ENCODE measurements around the gene VIM.

Gene VIM

GRCh38 chr10:17228091-17229015, at the start of gene VIM:
TSS of gene VIM (plus strand) at chr10:17228241. CDS start at chr10:17229423, 1,182 bp downstream.
- peak; percentile 87 to 88 for DNase-seq

GRCh38 chr10:17179002-17179401, 49.0 kb upstream of the VIM start:
- DNase-seq, result no peak

- no peak for DNase-seq
Observed at GRCh38 chr10:17181110-17181509, 46.9 kb upstream of the VIM start.

DNA sequence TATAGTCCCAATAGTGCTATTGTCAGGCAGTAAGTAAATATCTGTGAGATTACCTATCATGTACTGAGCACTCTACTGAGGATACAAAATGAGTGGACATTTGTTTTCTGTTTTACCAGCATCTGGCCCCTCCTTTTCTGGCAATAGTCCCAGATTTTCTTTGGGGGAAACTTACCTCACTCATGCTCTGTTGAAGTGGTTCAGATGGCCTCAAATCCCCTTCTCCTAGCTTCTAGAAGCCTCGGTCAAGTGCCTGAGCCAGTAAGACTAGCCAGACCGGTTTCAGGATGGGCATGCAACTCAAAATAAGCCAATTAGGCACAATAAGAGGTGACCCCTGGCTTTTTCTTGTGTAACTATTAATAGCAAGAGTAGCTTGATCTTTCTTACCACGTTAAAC, 46.3 kb upstream of the VIM start:
- no peak for DNase-seq

GRCh38 chr10:17183110-17183509, 44.9 kb upstream of the VIM start:
- no peak for DNase-seq

DNA sequence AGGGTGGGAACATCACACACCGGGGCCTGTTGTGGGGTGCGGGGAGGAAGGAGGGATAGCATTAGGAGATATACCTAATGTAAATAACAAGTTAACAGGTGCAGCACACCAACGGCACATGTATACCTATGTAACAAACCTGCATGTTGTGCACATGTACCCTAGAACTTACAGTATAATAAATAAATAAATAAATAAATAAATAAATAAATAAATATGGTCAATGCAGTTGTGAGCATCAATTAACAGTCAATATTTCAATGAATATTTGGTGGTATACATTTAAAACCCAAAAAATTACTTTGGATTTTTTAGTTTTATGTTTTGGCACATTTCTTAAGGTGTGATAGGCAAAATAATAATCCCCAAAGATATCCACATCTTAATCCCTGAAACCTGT, 42.2 kb upstream of the VIM start:
- no peak for DNase-seq

- no peak for DNase-seq
Observed at GRCh38 chr10:17188644-17189172, 39.3 kb upstream of the VIM start.

GRCh38 chr10:17190602-17191001, 37.4 kb upstream of the VIM start:
- no peak for DNase-seq

- no peak for DNase-seq
Observed at GRCh38 chr10:17195083-17195482, 33.0 kb upstream of the VIM start.

DNA sequence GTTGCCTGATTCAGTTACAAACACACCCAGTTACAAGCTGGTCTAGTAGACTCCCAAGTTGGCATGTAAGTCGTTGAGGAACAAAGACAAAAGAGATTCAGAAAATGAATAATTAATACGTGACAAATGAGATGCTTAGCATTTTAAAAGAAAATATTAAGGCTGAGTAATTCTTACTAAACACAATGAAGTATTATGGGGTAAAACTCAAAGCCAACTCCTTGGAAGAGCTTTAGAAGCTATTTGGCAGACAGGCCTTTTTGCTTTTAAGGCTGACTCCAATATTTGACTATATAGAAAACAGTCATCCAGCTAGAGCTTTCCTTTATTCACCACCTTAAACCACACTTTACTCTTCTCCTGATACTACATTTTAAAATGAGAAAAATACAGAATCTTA, 32.0 kb upstream of the VIM start:
- DNase-seq, result no peak

DNA sequence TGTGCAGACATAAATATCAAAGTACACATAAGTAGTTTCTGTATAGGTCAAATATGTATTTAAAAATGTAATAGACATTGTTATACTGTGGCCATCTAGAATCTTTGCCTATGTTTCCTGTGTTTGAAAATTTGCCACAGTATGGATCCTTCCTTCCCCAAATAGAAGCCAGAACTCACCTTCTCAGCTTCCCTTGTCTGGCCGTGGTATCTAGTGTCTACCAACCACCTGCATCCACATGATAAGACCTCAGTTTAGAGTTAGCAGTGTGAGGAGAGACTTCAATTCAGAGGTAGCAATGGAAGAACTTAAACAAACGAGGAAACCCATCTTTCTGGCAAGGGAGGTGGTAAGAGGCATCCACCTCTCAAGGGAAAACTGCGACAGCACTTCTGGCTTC, 31.5 kb upstream of the VIM start:
- no peak for DNase-seq

DNA sequence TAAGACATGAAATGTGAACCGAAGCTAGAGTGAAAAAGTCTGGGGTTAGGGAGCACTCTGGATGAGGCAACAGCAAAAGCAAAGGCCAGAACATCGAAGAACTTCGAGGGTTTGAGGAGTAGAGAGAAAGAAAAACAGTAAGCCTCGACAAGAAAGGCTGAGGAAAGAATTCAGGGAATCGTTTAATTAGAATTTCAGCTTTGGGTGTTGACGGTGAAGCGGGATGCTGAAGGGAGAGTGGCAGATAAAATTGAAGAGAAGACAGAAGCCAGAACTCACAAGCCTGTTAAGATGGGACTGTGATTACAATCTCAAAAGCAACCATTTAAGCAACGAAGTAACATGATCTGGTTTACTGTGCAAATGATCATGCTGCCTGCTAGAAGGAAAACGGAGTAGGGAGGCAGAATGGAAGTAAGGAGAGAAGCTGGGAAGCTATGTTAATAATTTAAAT, 28.7 kb upstream of the VIM start:
- DNase-seq, result no peak

- no peak for DNase-seq
Observed at GRCh38 chr10:17200001-17200911, 27.8 kb upstream of the VIM start.

GRCh38 chr10:17200912-17201793, 26.9 kb upstream of the VIM start, which contains the start of gene TRDMT1:
TSS of gene TRDMT1 (minus strand) at chr10:17201672. CDS start at chr10:17201634, 38 bp downstream.
- peak; percentile 77 to 82 for DNase-seq

DNA sequence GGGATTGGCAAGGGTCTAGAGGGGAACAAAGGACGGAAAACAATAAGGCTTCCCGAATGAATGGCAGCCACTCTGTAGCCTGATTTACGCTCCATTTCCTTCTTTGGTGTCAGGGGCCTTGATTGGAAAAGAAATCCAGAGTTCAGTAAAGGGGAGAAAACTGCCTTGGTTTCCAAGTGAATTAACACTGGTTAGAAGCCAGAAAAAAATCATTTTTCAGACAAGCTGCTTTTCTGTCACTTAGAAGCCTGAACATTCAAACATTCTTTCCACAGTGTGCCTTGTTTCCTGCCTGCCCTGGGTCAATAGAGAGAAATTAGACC, 26.3 kb upstream of the VIM start:
- no peak for DNase-seq

- DNase-seq, result no peak
Observed at GRCh38 chr10:17202506-17202905, 25.5 kb upstream of the VIM start.

GRCh38 chr10:17202999-17203398, 25.0 kb upstream of the VIM start:
- DNase-seq, result no peak

DNA sequence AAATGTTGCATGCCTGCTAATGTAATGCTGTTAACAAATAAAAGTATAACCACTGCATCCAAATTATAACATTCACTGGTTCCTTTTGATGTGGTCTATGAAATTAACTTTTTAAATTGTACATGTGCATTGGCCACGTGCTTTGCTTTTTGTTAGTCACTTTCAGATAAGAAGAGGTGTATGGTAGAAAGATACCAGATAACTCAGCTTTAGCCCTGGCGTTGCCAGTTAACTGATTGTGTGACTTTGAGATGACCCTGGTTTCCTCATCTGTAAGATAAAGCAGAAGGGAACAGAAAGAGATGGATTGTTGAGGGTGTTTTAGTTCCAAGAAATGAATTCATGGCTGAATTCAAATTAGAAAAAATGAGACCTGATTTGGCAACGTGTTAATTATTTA, 24.6 kb upstream of the VIM start:
- no peak for DNase-seq

- DNase-seq, result peak; percentile 48 to 78
Observed at GRCh38 chr10:17206210-17206709, 21.8 kb upstream of the VIM start.

GRCh38 chr10:17208476-17208875, 19.6 kb upstream of the VIM start:
- no peak for DNase-seq

DNA sequence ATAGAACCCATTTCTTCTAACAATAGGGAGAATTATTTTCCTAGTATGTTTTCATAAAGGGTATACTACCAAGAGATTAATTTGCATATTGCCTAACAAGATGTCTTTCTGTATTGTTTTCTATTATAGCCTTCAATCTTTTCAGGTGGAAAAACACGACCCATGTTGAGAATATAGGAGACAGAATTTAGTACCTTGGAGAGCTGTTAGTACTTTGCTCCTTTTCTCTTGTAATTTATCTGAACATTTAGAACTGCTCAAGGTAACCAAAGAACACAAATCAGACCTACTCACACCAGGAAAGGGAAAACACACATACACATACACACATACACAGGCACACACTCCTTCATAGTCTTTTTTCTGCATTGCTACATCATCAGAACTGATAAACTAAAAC, 18.7 kb upstream of the VIM start:
- no peak for DNase-seq

DNA sequence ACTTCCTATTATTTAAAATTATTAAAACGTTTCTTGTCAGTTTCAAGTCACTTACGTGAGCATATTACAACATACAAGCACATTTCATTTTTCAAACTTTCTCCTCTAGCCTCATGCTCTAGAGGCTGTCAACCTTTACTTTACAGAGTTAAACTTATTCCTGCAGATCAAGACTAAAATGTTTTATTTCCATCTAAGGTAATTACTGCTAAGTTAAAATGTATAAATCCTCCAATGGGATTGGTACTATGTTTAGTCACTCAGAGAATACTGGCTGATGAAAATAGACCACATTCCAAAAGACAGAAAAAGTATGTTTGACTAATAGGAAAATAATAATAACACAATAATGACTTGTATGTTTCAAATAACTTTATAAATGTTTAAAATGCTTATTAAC, 18.2 kb upstream of the VIM start:
- DNase-seq, result no peak

Measured in CD4-positive, alpha-beta T cell treated with Interferon alpha-2 for 1 hour (primary cell).